Astrocyte (in vitro differentiated cells and primary cell): ENCODE data around the gene HYAL2.
"Not testable (repeated sequence)": the region's sequence is repeated elsewhere in the genome, so short reads cannot be mapped to it uniquely, and the experiment has no call there.

Experiments used
- CTCF ChIP-seq: IDR thresholded peaks from 2 replicates; pipeline ENCODE4 v1.5.1; 2011; ENCODE audit warnings: low read depth, mild to moderate bottlenecking, inconsistent platforms, low read length, moderate library complexity; ENCODE audit not compliant: insufficient read depth
- EZH2 ChIP-seq: IDR thresholded peaks from 2 replicates; pipeline ENCODE4 v1.6.1; 2012; ENCODE audit warnings: mild to moderate bottlenecking, low read length, inconsistent platforms; ENCODE audit not compliant: insufficient read depth

DNA sequence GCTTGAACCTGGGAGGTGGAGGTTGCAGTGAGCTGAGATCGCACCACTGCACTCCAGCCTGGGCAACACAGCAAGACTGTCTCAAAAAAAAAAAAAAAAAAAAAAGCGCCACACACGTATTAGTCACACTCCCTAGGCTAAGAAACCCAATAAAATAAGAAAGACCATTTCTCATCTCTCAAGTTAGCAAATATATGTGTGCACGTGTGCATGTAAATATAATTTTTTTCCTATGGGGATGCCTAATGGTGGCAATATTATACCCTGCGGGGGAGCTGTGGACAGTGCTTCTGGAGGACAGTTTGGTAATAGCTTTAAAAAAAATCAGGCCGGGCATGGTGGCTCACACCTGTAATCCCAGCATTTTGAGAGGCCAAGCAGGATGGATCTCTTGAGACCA lies 38.4 kb downstream of the HYAL2 start:
- not testable (repeated sequence) for TF ChIP-seq CTCF, EZH2
